ENCODE measurements around the gene SYTL3.
A peak's percentile ranks its signal among the peaks of the same experiment; 100 is the strongest.

The SYTL3 gene

GRCh38 chr6:158730541-158730907, 80.7 kb downstream of the SYTL3 start:
- no peak for DNase-seq

- DNase-seq: no peak
Measured at GRCh38 chr6:158735009-158735408, 85.2 kb downstream of the SYTL3 start.

- no peak for DNase-seq
Measured at GRCh38 chr6:158737082-158737709, 87.3 kb downstream of the SYTL3 start.

- no peak for DNase-seq
Measured at GRCh38 chr6:158737710-158738615, 88.1 kb downstream of the SYTL3 start.

- no peak for DNase-seq
Measured at GRCh38 chr6:158739673-158740072, 89.8 kb downstream of the SYTL3 start.

- no peak for DNase-seq
Measured at GRCh38 chr6:158743033-158743651, 93.3 kb downstream of the SYTL3 start.

GRCh38 chr6:158744986-158745430, 95.2 kb downstream of the SYTL3 start:
- no peak for DNase-seq

GRCh38 chr6:158751224-158751623, 101.4 kb downstream of the SYTL3 start:
- no peak for DNase-seq

- no peak for DNase-seq
Measured at GRCh38 chr6:158751921-158752320, 102.1 kb downstream of the SYTL3 start.

- DNase-seq: peak; percentile 5
Measured at GRCh38 chr6:158752613-158753012, 102.8 kb downstream of the SYTL3 start.

- no peak for DNase-seq
Measured at GRCh38 chr6:158753811-158754210, 104.0 kb downstream of the SYTL3 start.

GRCh38 chr6:158754738-158755137, 104.9 kb downstream of the SYTL3 start:
- no peak for DNase-seq

- no peak for DNase-seq
Measured at GRCh38 chr6:158755636-158756035, 105.8 kb downstream of the SYTL3 start.

- no peak for DNase-seq
Measured at GRCh38 chr6:158756126-158756525, 106.3 kb downstream of the SYTL3 start.

GRCh38 chr6:158756977-158757752, 107.3 kb downstream of the SYTL3 start:
- no peak for DNase-seq

- DNase-seq: no peak
Measured at GRCh38 chr6:158757753-158758090, 107.9 kb downstream of the SYTL3 start.

GRCh38 chr6:158758451-158758860, 108.6 kb downstream of the SYTL3 start:
- peak; percentile 12 for DNase-seq

- peak; percentile 41 for DNase-seq
Measured at GRCh38 chr6:158758941-158759479, 109.2 kb downstream of the SYTL3 start.

- no peak for DNase-seq
Measured at GRCh38 chr6:158759966-158760617, 110.2 kb downstream of the SYTL3 start.

- DNase-seq: no peak
Measured at GRCh38 chr6:158760618-158761250, 110.9 kb downstream of the SYTL3 start.

- DNase-seq: no peak
Measured at GRCh38 chr6:158761746-158762145, 111.9 kb downstream of the SYTL3 start.

All from NCI-H2081 treated with DMSO at 0.1 percent for 48 hours (cell line).